Smooth muscle cell of the brain vasculature (primary cell): ENCODE data around the gene SEMA3G.

Source experiments
- DNase-seq: peaks from one replicate; pipeline ENCODE4 v3.0.0-alpha.2; 2012; ENCODE audit warnings: low read depth, low spot score

Gene SEMA3G

DNA sequence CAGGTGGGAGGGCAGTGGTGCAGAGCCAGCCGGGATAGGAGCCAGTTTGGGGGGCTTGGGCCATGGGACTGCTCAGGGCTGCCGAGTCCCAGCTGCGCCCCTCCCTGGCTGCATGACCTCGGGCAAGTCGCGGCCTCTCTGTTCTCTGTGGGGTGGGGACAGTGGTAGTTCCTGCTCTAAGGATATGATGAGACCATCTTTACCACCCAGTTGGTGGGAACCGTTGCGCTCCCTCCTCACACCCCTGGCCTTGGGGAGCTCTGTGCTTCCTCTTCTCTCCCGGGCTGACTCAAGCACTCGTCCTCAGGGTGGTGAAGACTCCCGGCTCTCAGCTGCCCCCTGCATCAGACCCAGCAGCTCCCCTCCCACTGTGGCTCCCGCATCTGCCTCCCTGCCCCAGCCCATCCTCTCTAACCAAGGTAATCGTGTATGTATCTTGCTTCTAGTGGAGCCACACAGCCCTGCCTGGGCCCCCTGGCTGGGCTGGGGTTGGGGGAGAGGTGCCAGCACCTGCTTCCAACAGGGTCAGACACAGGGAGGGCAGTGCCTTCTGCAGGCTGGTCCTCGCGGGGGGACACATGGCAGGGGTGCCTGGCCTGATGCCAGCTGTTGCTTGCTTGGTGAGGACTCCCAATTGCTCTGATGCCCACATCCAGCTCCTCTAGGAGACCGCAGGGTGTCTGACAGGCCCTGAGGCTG is 35.1 kb upstream of the SEMA3G start:
- no peak for DNase-seq

DNA sequence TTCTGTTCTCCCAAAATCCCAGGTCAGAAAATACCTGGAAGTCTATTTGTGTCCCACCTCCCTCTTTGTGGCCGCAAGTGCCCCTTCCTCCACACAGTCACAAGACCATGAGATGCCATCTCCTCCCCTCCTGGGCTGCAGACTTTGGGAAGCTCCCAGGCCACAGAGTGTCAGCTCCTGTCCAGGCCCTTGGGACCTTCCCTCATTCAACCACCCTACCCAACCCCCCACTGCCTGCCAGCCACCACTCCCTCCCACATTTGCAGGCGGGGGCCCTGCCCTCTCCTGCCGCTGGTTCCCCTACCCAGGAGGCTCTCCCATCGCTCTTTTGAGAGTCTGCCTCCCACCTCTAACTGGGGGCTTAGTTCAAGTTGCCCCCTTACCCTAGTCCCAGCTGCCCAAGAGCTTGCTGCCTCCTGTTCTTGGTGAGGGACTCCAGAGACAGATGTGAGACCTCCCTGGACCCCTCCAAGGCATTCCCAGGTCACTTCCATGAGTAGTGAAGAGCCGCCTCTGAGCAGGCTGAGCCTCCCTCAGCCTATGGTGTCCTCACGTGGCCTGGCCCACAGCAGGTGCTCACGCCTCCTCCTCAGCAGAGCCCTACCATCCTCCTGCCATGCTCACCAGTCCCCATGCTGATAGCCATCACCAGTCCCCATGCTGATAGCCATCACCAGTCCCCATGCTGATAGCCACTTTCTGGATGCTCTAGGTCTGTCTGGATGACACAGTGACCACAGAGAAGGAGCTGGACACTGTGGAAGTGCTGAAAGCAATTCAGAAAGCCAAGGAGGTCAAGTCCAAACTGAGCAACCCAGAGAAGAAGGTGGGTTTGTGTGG is 34.4 kb upstream of the SEMA3G start:
- DNase-seq, result no peak

DNA sequence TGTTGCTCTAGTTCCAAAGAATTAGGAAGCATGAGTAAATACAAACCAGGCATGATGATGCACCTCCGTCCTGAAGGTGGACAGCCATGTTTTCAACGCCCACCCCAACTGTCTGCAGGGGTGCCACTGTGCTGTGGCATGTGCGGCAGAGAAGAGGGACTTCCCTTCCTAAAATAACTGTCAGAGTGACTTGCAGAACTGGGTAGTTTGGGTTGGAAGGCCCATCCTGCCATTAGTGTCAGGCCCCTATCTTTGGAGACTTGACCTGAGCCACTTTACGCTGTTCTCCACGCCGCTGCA is 32.8 kb upstream of the SEMA3G start:
- DNase-seq, result no peak

GRCh38 chr3:52477076-52477795 is 32.3 kb upstream of the SEMA3G start:
- no peak for DNase-seq

- no peak for DNase-seq
Measured at GRCh38 chr3:52473026-52473425, 28.1 kb upstream of the SEMA3G start.

DNA sequence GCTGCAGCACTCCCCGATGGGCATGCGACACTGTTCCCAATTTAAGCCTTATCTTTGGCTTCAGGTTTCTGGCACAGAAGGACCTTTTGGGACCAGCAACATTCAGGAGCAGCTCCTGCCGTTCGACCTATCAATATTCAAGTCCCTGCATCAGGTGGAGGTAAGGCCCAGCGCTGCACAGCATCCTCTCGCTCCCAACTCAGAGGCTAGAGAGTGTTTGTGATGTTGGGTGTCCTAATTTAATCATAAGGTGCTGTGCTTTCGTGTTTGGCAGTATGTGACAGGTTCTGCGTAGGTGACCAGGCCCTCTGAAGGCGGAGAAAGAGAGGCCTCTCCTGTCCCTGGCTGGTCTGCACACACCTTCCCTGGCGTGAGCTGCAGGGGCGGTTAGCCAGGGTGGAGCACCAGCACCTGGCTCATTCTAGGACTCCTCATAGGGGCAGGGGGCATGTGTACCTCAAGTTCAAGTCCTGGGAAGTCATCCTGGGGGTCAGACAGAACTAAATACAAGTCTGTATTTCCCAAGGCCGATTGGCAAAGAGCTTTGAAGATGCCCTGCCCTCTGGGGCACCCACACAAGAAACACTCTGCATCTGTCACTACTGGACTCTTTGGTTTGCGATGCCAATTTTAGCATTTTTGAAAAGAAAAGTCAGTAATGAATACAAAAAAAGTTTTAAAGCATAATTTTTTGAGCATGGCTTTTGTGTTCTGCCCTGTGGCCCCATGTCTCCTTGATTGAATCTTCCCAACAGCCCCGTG is 27.5 kb upstream of the SEMA3G start:
- DNase-seq, result no peak

- DNase-seq, result no peak
Measured at GRCh38 chr3:52471371-52472238, 26.7 kb upstream of the SEMA3G start.

DNA sequence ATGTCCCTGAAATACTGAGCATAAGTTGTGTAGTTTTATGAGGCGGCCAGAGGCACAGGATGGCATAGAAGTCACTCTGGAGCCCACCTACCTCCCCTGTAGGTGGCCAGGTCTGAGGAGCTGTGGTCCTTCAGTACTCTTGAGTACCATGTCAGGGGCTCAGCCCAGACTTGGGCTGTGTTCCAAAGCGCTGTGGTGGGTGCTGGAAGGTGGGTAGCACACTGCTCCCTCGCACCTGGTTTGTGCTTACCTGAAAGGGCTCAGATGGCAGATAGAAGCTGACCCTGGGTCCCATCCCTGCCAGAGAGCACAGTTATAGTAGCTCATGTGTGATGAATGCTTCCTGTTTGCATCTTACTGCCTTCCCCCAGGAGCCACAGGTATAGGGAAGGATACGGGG is 26.0 kb upstream of the SEMA3G start:
- no peak for DNase-seq

DNA sequence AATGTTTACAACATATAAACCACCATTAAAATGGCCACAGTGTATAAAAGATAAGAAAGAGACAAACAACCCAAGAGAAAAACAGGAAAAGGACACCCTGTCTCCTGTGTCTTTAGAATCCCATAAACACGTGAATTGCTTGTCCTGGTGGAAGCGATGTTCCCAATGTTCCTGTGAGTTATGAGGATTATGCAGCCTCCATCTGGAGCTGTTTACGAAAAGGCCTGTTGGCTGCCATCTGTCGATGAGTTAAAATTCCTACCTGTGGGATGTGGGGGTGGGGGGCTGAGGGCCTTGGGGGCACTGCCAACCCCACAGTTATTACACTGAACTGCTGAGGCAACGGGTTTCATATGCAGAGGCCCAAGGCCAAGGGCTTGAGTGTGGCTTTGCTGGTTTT is 24.1 kb upstream of the SEMA3G start:
- DNase-seq, result no peak

GRCh38 chr3:52468336-52468735 is 23.4 kb upstream of the SEMA3G start:
- no peak for DNase-seq

- DNase-seq, result no peak
Measured at GRCh38 chr3:52463416-52463815, 18.5 kb upstream of the SEMA3G start.

- DNase-seq, result no peak
Measured at GRCh38 chr3:52461874-52462273, 17.0 kb upstream of the SEMA3G start.

GRCh38 chr3:52458770-52459545 is 14.1 kb upstream of the SEMA3G start:
- no peak for DNase-seq

- no peak for DNase-seq
Measured at GRCh38 chr3:52458031-52458760, 13.3 kb upstream of the SEMA3G start.

DNA sequence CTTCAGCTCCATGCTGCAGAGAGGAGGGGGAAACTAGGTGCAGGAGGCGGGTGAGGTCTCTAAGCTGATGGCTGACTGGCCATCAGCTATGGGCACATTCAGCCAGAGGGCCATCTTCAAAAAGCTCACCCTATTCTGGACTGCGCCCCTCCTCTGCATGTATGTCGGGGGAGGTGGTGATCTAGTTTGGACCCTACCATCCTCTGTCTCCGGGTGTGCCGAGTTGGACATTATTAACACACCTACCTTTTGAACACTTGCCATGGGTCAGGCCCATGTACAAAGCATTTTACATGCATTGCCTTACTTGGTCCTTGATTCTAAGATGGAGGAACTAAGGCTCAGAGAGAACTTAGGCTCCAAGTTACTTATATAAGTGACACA is 11.9 kb upstream of the SEMA3G start:
- DNase-seq, result no peak

DNA sequence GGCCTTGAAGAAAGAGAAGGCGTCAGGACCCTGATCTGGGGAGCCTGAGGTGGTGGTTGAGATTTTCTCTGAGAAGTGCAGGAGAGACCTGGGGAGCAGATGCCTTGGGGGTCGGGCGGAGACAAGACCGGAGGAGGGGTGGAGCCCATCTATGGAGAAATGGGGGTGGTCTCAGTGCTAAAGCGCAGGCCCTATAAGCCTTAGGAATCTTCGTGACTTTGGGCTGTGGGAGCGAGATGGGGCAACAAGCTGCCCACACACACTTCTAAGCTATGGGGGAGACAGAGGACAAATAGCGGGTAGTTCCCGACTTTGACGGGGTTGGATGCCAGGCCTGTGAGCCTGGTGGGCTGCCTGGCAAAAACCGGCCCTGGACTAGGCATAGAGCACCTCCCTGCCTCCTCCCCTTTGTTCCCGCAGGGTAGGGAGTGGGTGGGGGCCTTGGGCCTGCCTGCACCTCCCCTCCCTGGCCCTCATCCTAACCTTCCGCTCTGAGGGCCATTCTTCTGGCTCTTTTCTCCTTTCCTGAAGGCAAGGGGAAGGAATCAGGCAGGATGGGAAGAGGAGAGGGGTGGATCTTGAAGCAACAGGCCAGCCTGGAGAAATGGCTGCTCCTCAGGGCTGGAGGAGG is 11.4 kb upstream of the SEMA3G start:
- no peak for DNase-seq

DNA sequence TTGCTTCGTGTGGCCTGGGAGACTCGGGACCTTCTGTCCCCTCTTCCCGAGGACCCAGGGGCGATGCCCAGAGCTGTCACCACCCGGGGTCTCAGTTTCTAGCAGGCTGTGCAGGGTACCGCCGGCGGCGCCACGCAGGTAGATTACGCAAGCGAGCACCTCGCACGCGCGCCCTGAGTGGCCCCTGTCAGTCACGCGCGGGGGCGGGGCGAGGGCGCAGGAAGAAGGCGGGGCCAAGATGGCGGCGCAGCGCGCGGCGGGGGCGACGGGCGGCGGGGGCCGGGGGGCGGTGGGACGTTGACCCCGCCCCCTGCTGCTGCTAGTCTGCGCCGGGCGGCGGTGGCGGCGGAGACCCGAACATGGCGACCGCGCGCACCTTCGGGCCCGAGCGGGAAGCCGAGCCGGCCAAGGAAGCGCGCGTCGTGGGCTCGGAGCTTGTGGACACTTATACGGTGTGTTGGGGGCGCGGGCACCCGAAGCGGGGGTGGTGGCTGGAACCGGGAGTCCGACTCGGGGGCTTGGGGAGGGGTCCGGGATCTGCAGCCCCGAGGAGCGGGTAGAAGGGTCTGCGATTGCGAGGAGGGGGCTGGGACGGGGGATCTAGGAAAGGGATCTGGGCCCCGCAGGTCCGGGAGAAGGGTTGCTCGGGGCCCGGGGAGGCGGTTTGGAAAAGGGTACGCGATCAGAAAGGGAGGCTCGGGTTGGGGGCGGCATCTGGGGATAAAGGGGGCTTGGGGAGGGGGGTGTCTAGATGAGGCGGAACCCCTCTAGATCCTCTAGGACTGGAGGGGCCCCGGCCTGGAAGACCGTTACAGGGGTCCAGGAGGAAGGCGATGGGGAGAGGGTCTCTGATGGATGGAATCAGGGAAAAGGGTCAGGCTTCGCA is 10.6 kb upstream of the SEMA3G start, which contains the start of gene NISCH:
NISCH (plus strand) TSS at position 322 of the 886 bp plus-strand sequence; CDS start at position 360, 38 bp downstream.
- no peak for DNase-seq

DNA sequence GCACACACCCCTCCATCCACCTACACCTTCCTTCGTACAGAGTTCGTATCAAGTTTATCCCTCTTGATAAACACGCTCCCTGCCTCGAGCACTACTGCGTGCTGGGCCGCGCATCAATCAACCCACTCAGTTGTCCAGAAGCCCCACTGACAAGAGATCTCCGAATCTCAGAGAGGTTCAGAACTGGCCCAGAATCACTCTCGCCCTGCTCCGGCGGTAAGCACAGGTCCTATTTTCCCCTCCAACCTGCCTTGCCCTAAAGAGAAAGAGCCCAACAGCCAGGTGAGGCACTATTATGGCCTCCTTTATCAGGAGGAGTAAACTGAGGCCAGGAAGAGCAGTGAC is 10.0 kb upstream of the SEMA3G start:
- no peak for DNase-seq
